Measurements from ENCODE around the gene MAP1B.
A peak's percentile ranks its signal among the peaks of the same experiment; 100 is the strongest.

Gene MAP1B

GRCh38 chr5:72199681-72200080 is 92.4 kb downstream of the MAP1B start:
- DNase-seq: no peak

GRCh38 chr5:72202331-72202825 is 95.1 kb downstream of the MAP1B start:
- DNase-seq: no peak

- DNase-seq: no peak
These were observed 96.1 kb downstream of the MAP1B start for GRCh38 chr5:72203251-72203845.

- DNase-seq: no peak
These were observed 97.7 kb downstream of the MAP1B start for GRCh38 chr5:72204946-72205345.

GRCh38 chr5:72205431-72206009 is 98.2 kb downstream of the MAP1B start:
- DNase-seq: no peak

GRCh38 chr5:72206160-72206559 is 98.9 kb downstream of the MAP1B start:
- no peak for DNase-seq

- no peak for DNase-seq
These were observed 99.7 kb downstream of the MAP1B start for GRCh38 chr5:72206994-72207393.

GRCh38 chr5:72208324-72208926 is 101.2 kb downstream of the MAP1B start:
- DNase-seq: no peak

GRCh38 chr5:72209147-72210115 is 102.2 kb downstream of the MAP1B start:
- DNase-seq: no peak

GRCh38 chr5:72210888-72211678 is 103.8 kb downstream of the MAP1B start:
- DNase-seq: no peak

GRCh38 chr5:72212171-72212570 is 104.9 kb downstream of the MAP1B start:
- DNase-seq: no peak

GRCh38 chr5:72213482-72213881 is 106.2 kb downstream of the MAP1B start:
- DNase-seq: no peak

- DNase-seq: no peak
These were observed 106.9 kb downstream of the MAP1B start for GRCh38 chr5:72214168-72214567.

- DNase-seq: no peak
These were observed 109.5 kb downstream of the MAP1B start for GRCh38 chr5:72216756-72217155.

GRCh38 chr5:72221099-72221498 is 113.8 kb downstream of the MAP1B start:
- DNase-seq: no peak

GRCh38 chr5:72221541-72221940 is 114.3 kb downstream of the MAP1B start:
- no peak for DNase-seq

GRCh38 chr5:72222521-72222920 is 115.2 kb downstream of the MAP1B start:
- no peak for DNase-seq

- DNase-seq: no peak
These were observed 116.1 kb downstream of the MAP1B start for GRCh38 chr5:72223371-72223770.

GRCh38 chr5:72224946-72225463 is 117.7 kb downstream of the MAP1B start:
- DNase-seq: no peak

- DNase-seq: no peak
These were observed 118.5 kb downstream of the MAP1B start for GRCh38 chr5:72225741-72226140.

GRCh38 chr5:72226950-72227349 is 119.7 kb downstream of the MAP1B start:
- peak; percentile 82 for DNase-seq

- peak; percentile 73 for DNase-seq
These were observed 121.7 kb downstream of the MAP1B start for GRCh38 chr5:72228960-72229359.
